Measurements from ENCODE around the gene CFB. TPM values are rescaled to one million over a fixed set of nuclear protein-coding genes. Genes with fewer than 3 reads are reported as not detected.
A peak's percentile ranks its signal among the peaks of the same experiment; 100 is the strongest.

Gene CFB
- total RNA-seq, 1 experiment from 2014 or later = 0.31 TPM

DNA sequence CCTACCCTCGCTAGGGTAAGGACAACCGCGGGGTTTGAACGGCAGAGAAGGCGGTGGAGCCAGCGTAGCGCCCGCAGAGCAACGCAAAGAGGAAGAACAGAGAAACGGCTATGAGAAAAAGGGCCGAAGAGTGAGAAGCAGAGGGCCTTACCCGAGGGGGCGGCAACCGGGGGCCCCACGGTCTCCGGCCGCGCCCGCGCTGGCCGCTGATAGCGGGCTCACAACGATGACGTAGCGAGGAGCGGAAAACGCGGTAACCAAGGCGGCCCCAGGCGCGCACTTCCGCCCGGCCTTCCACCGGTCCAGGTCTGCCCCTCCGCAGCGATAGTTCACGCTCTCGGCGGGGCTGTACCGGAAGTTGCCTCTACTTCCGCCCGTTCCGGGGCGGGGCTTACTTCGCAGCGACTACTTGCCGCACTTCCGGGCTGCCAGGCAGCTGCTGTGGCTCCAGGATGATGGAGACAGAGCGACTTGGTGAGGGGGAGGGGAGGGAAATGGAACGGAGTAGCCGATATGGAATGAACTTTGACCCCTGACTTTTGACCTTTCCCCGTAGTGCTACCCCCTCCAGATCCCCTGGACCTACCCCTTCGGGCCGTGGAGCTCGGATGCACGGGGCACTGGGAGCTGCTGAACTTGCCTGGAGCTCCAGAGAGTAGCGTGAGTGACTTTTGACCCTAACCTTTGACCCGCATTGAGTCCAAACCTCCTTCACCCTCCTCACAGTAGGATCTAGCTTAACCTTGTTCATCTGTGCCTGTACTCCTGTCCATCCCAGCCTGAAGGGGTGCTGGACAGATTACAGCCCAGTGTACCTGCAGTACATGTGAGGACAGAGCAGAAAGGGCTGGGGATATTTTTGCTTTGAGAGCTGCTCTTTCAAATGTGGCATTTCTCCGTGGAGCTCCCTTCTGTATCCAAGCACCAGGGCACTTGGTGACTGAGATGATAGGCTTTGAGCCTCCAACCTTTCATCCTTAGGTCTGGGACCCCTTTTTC, 13.1 kb downstream of the CFB start, which contains the start of the genes NELFE and SKIC2:
Gene NELFE, minus strand, starts transcription at position 231 of the 999 bp plus-strand sequence. CDS start 525 bp downstream, outside the sequence.
Gene SKIC2, plus strand, starts transcription at position 435 of the 999 bp plus-strand sequence. Its CDS starts 18 bp downstream, at position 453.
- no CpG with 5 or more reads among the region's 59 CpGs for WGBS (ENCODE audit: extremely low coverage, insufficient read length, low lambda C conversion rate)
- no peak within 1 kb of the TSS for H3K4ac ChIP-seq (ENCODE audit: low read depth, low read length)
- no peaks in the 10 kb centered on the region for H3K27me3 ChIP-seq (ENCODE audit: insufficient read depth, low read length)
- peak within 1 kb of the TSS; percentile 13 for H4K5ac ChIP-seq (ENCODE audit: insufficient read length, low read depth, low read length)
- H3K9me3 ChIP-seq (ENCODE audit: control insufficient read depth, low read depth, low read length) = no peaks in the 10 kb centered on the region
- H3K36me3 Mint-ChIP-seq (ENCODE audit: insufficient read depth in 1 of 3, low read depth in 3 of 3) = peaks cover 36 to 82% (median 70%) of the 10 kb centered on the region in 3 experiments
- TF ChIP-seq, protein P1, sequence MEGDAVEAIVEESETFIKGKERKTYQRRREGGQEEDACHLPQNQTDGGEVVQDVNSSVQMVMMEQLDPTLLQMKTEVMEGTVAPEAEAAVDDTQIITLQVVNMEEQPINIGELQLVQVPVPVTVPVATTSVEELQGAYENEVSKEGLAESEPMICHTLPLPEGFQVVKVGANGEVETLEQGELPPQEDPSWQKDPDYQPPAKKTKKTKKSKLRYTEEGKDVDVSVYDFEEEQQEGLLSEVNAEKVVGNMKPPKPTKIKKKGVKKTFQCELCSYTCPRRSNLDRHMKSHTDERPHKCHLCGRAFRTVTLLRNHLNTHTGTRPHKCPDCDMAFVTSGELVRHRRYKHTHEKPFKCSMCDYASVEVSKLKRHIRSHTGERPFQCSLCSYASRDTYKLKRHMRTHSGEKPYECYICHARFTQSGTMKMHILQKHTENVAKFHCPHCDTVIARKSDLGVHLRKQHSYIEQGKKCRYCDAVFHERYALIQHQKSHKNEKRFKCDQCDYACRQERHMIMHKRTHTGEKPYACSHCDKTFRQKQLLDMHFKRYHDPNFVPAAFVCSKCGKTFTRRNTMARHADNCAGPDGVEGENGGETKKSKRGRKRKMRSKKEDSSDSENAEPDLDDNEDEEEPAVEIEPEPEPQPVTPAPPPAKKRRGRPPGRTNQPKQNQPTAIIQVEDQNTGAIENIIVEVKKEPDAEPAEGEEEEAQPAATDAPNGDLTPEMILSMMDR (conservative IDR thresholded peaks at IDR 0.05) = no peak
- H3K18ac ChIP-seq (ENCODE audit: insufficient read length, low read depth, low read length) = peak within 1 kb of the TSS; percentile 38
- H3K56ac ChIP-seq (ENCODE audit: insufficient read length, low read depth, low read length) = peak within 1 kb of the TSS; percentile 43
- H3K14ac ChIP-seq (ENCODE audit: insufficient read depth, low read length) = peak within 1 kb of the TSS; percentile 72
- H3K23me2 ChIP-seq (ENCODE audit: insufficient read length, low read depth, low read length, poor library complexity, severe bottlenecking) = peaks cover 10% of the 10 kb centered on the region
- H2AK5ac ChIP-seq (ENCODE audit: insufficient read length, low read length) = no peak within 1 kb of the TSS
- H2BK12ac ChIP-seq (ENCODE audit: insufficient read length, low read depth, low read length) = no peak within 1 kb of the TSS
- H3K23ac ChIP-seq (ENCODE audit: insufficient read length, low read depth, low read length) = no peak within 1 kb of the TSS
- no peak within 1 kb of the TSS for H4K8ac ChIP-seq (replicated peaks; ENCODE audit: insufficient read length, low read depth, low read length)
- no peak within 1 kb of the TSS for H2BK120ac ChIP-seq (ENCODE audit: low read depth, low read length, poor library complexity, severe bottlenecking)
- H2BK5ac ChIP-seq (ENCODE audit: insufficient read length, low read length) = no peak within 1 kb of the TSS
- peak within 1 kb of the TSS; percentile 27 for H2AFZ ChIP-seq (ENCODE audit: low read length)
- H3K4me1 Mint-ChIP-seq = peaks cover 18% of the 10 kb centered on the region in 2 experiments
- DNase-seq = peak; percentile 99
- H3K9me3 Mint-ChIP-seq = no peaks in the 10 kb centered on the region; a peak in 1 of 5 replicates
- H3K27ac Mint-ChIP-seq = peak within 1 kb of the TSS; percentile 94 to 99 (median 99)
- H3K27ac ChIP-seq (ENCODE audit: insufficient read length, low read depth, low read length) = no peak within 1 kb of the TSS
- peaks cover 3% of the 10 kb centered on the region for H3K79me1 ChIP-seq (ENCODE audit: insufficient read depth, low read depth, low read length, poor library complexity, severe bottlenecking)
- H3K4me2 ChIP-seq (ENCODE audit: insufficient read depth, insufficient read length, low read length) = peak within 1 kb of the TSS; percentile 95
- H3K27me3 Mint-ChIP-seq (ENCODE audit: low read depth) = no peaks in the 10 kb centered on the region; the same call in 1 of the 2 replicates
- H2BK15ac ChIP-seq (ENCODE audit: low read depth, low read length) = no peak within 1 kb of the TSS
- H4K91ac ChIP-seq (ENCODE audit: insufficient read length, low read depth, low read length) = no peak within 1 kb of the TSS
- H3K9ac ChIP-seq (ENCODE audit: extremely low read depth, insufficient read length, low read length) = peak within 1 kb of the TSS; percentile 95
- no peak within 1 kb of the TSS for H3T11ph ChIP-seq (ENCODE audit: low read length)
- peaks cover 3% of the 10 kb centered on the region; the same call in 1 of the 2 replicates for H3K4me1 ChIP-seq (ENCODE audit: insufficient read depth, low read length)
- H3K4me3 Mint-ChIP-seq = peak within 1 kb of the TSS; percentile 95 to 99
- H4K20me1 ChIP-seq (ENCODE audit: control insufficient read depth, insufficient read depth, insufficient read length) = no peaks in the 10 kb centered on the region
- no peak within 1 kb of the TSS for H2BK20ac ChIP-seq (ENCODE audit: low read depth, low read length, poor library complexity, severe bottlenecking)
- peaks cover 7% of the 10 kb centered on the region for H3K79me2 ChIP-seq (ENCODE audit: insufficient read depth, low read length)
